Tibial artery (tissue), 4 donors: ENCODE data around the gene KCNG3.
A peak's percentile ranks its signal among the peaks of the same experiment; 100 is the strongest.

Experiments
- DNase-seq, 2 donors: peaks; one replicate each; pipeline ENCODE4 v3.0.0-alpha.2; 2019
- H3K27ac ChIP-seq, 2 donors: fragments of 200-600 bp; sonication (generic) in 1 of 2; 1 replicate in 1 of 2; 2 replicates in 1 of 2; pipeline ENCODE4 v1.5.1; 2018 to 2019; ENCODE audit warnings: mild to moderate bottlenecking in 1 of 2
- H3K27me3 ChIP-seq, 2 donors: fragments of 200-600 bp; sonication (generic) in 1 of 2; one replicate each; pipeline versions ENCODE4 v1.5.1 to v1.6.0; 2016 to 2019
- H3K36me3 ChIP-seq, 3 donors: fragments of 200-600 bp; sonication (generic) in 2 of 3; one replicate each; pipeline ENCODE4 v1.5.1; 2016 to 2019; ENCODE audit warnings: mild to moderate bottlenecking in 2 of 3
- H3K4me1 ChIP-seq, 4 donors: fragments of 200-600 bp; sonication (generic) in 2 of 4; 1 replicate in 3 of 4; 2 replicates in 1 of 4; pipeline ENCODE4 v1.5.1; 2016 to 2019
- H3K4me3 ChIP-seq, 2 donors: fragments of 200-600 bp; sonication (generic) in 1 of 2; 1 replicate in 1 of 2; 2 replicates in 1 of 2; pipeline ENCODE4 v1.5.1; 2018 to 2019; ENCODE audit warnings: mild to moderate bottlenecking in 2 of 2
- H3K9me3 ChIP-seq, 3 donors: fragments of 200-600 bp; sonication (generic) in 1 of 3; one replicate each; pipeline ENCODE4 v1.5.1; 2016 to 2019
- CTCF ChIP-seq, 2 experiments: fragments of 200-600 bp in 1 of 2; fragments of 450-650 bp in 1 of 2; IDR thresholded peaks; one replicate each; pipeline ENCODE4 v1.5.1; 2017 to 2019; ENCODE audit warnings: antibody characterized with exemption in 2 of 2, mild to moderate bottlenecking in 1 of 2, moderate library complexity in 1 of 2
- intact Hi-C: fragments of 100-400 bp; cut with DNase I; formaldehyde crosslinking; loops from one replicate; pipeline ENCODE4 v1.15.0; 2023; ENCODE audit warnings: low total_unique reads

Gene KCNG3

GRCh38 chr2:42522035-42522434 is 28.3 kb upstream of the KCNG3 start:
- no peak overlapping the region for H3K27ac ChIP-seq
- no peaks in the 10 kb centered on the region for H3K36me3 ChIP-seq
- H3K27me3 ChIP-seq = no peaks in the 10 kb centered on the region
- H3K9me3 ChIP-seq = no peaks in the 10 kb centered on the region
- DNase-seq = no peak
- intact Hi-C loops = no loop called here
- TF ChIP-seq CTCF (IDR thresholded peaks at IDR 0.05) = no peak
- no peak overlapping the region for H3K4me3 ChIP-seq
- H3K4me1 ChIP-seq = no peaks in the 10 kb centered on the region

- intact Hi-C loops = no loop called here
These were observed 25.8 kb upstream of the KCNG3 start for GRCh38 chr2:42519624-42520023.

GRCh38 chr2:42516418-42516901 is 22.7 kb upstream of the KCNG3 start:
- no peak overlapping the region for H3K27ac ChIP-seq
- TF ChIP-seq CTCF (IDR thresholded peaks at IDR 0.05) = no peak
- H3K4me3 ChIP-seq = no peak overlapping the region
- H3K27me3 ChIP-seq = no peaks in the 10 kb centered on the region
- no peak for DNase-seq
- no peaks in the 10 kb centered on the region for H3K36me3 ChIP-seq
- intact Hi-C loops = no loop called here
- H3K4me1 ChIP-seq = no peaks in the 10 kb centered on the region
- H3K9me3 ChIP-seq = no peaks in the 10 kb centered on the region

More at GRCh38 chr2:42519624-42520023, 25.8 kb upstream of the KCNG3 start:
- no peaks in the 10 kb centered on the region for H3K4me1 ChIP-seq
- no peak overlapping the region for H3K27ac ChIP-seq
- no peak overlapping the region for H3K4me3 ChIP-seq
- TF ChIP-seq CTCF (IDR thresholded peaks at IDR 0.05) = no peak
- DNase-seq = no peak
- no peaks in the 10 kb centered on the region for H3K27me3 ChIP-seq
- no peaks in the 10 kb centered on the region for H3K36me3 ChIP-seq
- H3K9me3 ChIP-seq = no peaks in the 10 kb centered on the region

GRCh38 chr2:42513252-42513918 is 19.6 kb upstream of the KCNG3 start:
- no peaks in the 10 kb centered on the region for H3K36me3 ChIP-seq
- H3K4me1 ChIP-seq = no peaks in the 10 kb centered on the region
- TF ChIP-seq CTCF (IDR thresholded peaks at IDR 0.05) = peak; percentile 59 to 62
- H3K27ac ChIP-seq = no peak overlapping the region
- intact Hi-C loops = loop anchor here (5.0 kb wide), 1 partner anchor 149 kb away; no protein-coding TSS in a partner anchor
- no peaks in the 10 kb centered on the region for H3K9me3 ChIP-seq
- no peaks in the 10 kb centered on the region for H3K27me3 ChIP-seq
- DNase-seq = no peak
- no peak overlapping the region for H3K4me3 ChIP-seq

- Histone ChIP-seq H3K9me3 (no peaks in the 10 kb centered on the region), H3K4me3 (no peak overlapping the region), H3K27ac (no peak overlapping the region), H3K4me1 (no peaks in the 10 kb centered on the region), H3K27me3 (no peaks in the 10 kb centered on the region), H3K36me3 (no peaks in the 10 kb centered on the region)
- TF ChIP-seq CTCF (IDR thresholded peaks at IDR 0.05) = no peak
- intact Hi-C loops = loop anchor here (5.0 kb wide), 1 partner anchor 152 kb away; no protein-coding TSS in a partner anchor
- DNase-seq = no peak
These were observed 16.9 kb upstream of the KCNG3 start for GRCh38 chr2:42510608-42511243.
